ENCODE results near the gene ZNF785.
"Not testable (repeated sequence)": the region's sequence is repeated elsewhere in the genome, so short reads cannot be mapped to it uniquely, and the experiment has no call there.

Gene ZNF785

DNA sequence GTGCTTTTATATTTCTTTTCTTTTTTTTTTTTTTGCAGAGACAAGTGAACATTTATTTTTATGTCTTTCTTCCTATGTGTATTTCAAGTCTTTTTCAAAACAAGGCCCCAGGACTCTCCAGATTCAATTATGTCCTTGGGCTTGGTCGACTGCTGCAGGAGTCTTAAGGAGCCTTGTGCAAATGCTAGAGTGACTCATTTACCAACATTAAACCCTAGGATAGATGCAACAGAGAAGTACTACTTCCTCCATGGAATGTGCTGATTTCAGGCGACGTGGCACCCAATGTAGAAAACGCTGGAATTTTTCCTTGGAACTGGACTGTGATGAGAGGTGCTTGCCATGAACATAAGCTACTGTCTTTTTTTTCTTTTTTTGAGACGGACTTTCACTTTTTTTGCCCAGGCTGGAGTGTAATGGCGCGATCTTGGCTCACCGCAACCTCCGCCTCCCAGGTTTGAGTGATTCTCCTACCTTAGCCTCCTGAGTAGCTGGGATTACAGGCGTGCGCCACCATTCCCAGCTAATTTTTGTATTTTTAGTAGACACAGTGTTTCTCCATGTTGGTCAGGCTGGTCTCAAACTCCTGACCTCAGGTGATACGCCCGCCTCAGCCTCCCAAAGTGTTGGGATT is 49.0 kb downstream of the ZNF785 start:
- not testable (repeated sequence) for DNase-seq

DNA sequence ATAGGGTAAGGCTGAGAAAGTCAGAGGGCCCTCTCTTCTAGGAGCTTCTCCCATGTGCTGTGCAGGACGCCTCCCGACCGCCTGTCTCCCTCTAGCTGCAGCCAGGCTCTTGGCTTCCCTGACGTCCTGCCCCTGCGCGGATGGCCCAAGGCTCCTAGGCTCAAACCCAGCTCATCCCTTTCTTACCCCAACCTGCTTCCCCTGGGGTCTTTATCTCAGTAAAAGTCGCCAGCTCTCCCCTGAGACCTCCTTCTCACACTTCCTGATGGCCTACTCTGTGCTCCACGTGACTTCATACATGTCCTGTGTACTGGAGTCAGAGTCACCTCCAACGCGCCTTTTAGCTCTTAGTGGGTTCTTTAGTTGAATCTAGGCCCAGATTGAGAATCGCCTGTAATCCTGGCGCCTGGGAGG is 49.7 kb downstream of the ZNF785 start:
- peak; percentile 72 for DNase-seq

- no peak for DNase-seq
These were observed 50.3 kb downstream of the ZNF785 start for GRCh38 chr16:30535106-30535776.

GRCh38 chr16:30534368-30535105 is 51.0 kb downstream of the ZNF785 start, which contains the start of gene ZNF747:
ZNF747 (minus strand) TSS chr16:30534858; CDS start chr16:30534679, 179 bp downstream.
- DNase-seq: peak; percentile 75

DNA sequence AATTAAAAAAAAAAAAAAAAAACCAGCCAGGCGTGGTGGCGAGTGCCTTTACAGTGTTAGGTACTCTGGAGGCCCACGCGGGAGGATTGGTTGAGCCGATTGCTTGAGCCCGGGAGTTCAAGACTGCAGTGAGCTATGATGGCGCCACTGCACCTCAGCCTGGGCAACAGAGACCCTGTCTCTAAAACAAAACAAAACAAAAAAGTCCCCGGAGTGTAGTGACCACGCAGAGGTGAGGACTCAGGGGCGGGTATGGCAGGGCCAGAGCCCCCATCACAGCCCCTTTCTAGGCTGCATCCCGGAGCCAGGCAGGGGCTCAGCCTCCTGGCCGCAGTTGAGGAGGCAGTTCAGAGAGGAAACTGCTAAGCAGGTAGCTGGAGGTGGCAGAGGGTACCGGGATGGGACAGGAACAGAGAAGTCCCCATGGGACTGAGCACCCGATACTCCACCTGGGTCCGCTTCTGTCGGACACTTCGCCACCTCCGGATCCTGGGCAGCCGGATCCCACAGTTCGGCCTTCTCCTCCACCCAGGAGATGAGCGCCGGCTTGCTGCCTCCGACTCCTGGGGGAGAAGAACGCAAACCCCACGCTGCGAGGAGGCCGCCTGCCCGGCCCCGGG is 51.6 kb downstream of the ZNF785 start:
- DNase-seq: no peak

DNA sequence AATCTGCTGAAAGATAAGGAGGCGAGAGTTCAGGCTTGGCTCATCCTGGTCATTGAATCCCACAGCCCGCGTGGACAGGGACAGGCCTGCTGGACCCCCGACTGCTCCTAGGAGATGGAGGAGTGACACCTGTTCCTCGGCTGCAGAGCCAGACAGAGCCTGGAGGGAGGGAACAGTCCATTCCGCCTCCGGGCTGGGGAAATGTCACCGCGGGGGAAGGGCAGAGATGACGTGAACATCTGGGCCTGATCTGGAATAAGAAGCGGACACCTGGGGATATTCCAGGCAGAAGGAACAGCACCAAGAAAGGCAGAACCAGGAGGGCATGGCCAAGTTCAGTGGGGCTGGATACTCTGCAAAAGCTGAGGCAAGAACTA is 52.4 kb downstream of the ZNF785 start:
- no peak for DNase-seq

GRCh38 chr16:30532285-30533145 is 53.0 kb downstream of the ZNF785 start:
- DNase-seq: no peak
